DND-41 (cell line): ENCODE results near the gene ERC1.
"Not testable (repeated sequence)": the region's sequence is repeated elsewhere in the genome, so short reads cannot be mapped to it uniquely, and the experiment has no call there.

ENCODE experiments used
- ATAC-seq: fragments of 200-7000 bp; cut with Tn5 transposase; 3 replicates; pipeline ENCODE4 v1.9.1; 2021; ENCODE audit warnings: low read depth; ENCODE audit not compliant: insufficient read depth
- DNase-seq: peaks from one replicate; pipeline ENCODE4 v3.0.0-alpha.2; 2020
- H2AFZ ChIP-seq: 2 replicates; pipeline ENCODE4 v1.6.0; 2012; ENCODE audit warnings: low read depth, low read length
- H3K27ac ChIP-seq: 2 replicates; pipeline ENCODE4 v1.5.1; 2012; ENCODE audit warnings: low read length, inconsistent platforms
- H3K27me3 ChIP-seq: fragments of 200-600 bp; sonication (generic); 2 replicates; pipeline ENCODE4 v1.6.0; 2012; ENCODE audit warnings: low read length, mild to moderate bottlenecking, inconsistent platforms; ENCODE audit not compliant: insufficient read depth, poor library complexity
- H3K36me3 ChIP-seq: 2 replicates; pipeline ENCODE4 v1.5.1; 2012; ENCODE audit warnings: low read length, inconsistent platforms; ENCODE audit not compliant: insufficient read depth
- H3K4me1 ChIP-seq: 2 replicates; pipeline ENCODE4 v1.5.1; 2012; ENCODE audit warnings: mild to moderate bottlenecking, low read length; ENCODE audit not compliant: insufficient read depth
- H3K4me2 ChIP-seq: 2 replicates; pipeline ENCODE4 v1.6.0; 2012; ENCODE audit warnings: mild to moderate bottlenecking, moderate library complexity, low read length, inconsistent platforms; ENCODE audit not compliant: insufficient read depth
- H3K4me3 ChIP-seq, 2 experiments: fragments of 200-600 bp in 1 of 2; shearing (Covaris generic) in 1 of 2; 2 replicates each; pipeline ENCODE4 v1.5.1; 2012 to 2016; ENCODE audit warnings: inconsistent platforms in 2 of 2, low read length in 2 of 2, mild to moderate bottlenecking in 2 of 2, low read depth in 1 of 2, moderate library complexity in 1 of 2
- H3K79me2 ChIP-seq: 2 replicates; pipeline ENCODE4 v1.6.0; 2012; ENCODE audit warnings: low read length, inconsistent platforms; ENCODE audit not compliant: insufficient read depth
- H3K9ac ChIP-seq: 2 replicates; pipeline ENCODE4 v1.6.0; 2012; ENCODE audit warnings: low read depth, mild to moderate bottlenecking, inconsistent platforms, low read length, moderate library complexity
- H3K9me3 ChIP-seq: 2 replicates; pipeline ENCODE4 v1.5.1; 2012; ENCODE audit warnings: low read length, moderate library complexity, mild to moderate bottlenecking, inconsistent platforms; ENCODE audit not compliant: insufficient read depth, severe bottlenecking
- H4K20me1 ChIP-seq: 2 replicates; pipeline ENCODE4 v1.6.0; 2012; ENCODE audit warnings: low read length; ENCODE audit not compliant: insufficient read depth
- EZH2 ChIP-seq: IDR thresholded peaks from 3 replicates; pipeline ENCODE4 v1.6.1; 2012; ENCODE audit warnings: borderline replicate concordance, low read depth, mild to moderate bottlenecking, moderate library complexity, low read length, inconsistent platforms; ENCODE audit not compliant: severe bottlenecking
- TF ChIP-seq, protein P1 (sequence below): IDR thresholded peaks from 2 replicates; pipeline ENCODE4 v1.5.1; 2012; ENCODE audit warnings: borderline replicate concordance, low read length, moderate library complexity, mild to moderate bottlenecking; ENCODE audit not compliant: poor library complexity, severe bottlenecking; ENCODE audit errors: extremely low read depth

ERC1 gene

DNA sequence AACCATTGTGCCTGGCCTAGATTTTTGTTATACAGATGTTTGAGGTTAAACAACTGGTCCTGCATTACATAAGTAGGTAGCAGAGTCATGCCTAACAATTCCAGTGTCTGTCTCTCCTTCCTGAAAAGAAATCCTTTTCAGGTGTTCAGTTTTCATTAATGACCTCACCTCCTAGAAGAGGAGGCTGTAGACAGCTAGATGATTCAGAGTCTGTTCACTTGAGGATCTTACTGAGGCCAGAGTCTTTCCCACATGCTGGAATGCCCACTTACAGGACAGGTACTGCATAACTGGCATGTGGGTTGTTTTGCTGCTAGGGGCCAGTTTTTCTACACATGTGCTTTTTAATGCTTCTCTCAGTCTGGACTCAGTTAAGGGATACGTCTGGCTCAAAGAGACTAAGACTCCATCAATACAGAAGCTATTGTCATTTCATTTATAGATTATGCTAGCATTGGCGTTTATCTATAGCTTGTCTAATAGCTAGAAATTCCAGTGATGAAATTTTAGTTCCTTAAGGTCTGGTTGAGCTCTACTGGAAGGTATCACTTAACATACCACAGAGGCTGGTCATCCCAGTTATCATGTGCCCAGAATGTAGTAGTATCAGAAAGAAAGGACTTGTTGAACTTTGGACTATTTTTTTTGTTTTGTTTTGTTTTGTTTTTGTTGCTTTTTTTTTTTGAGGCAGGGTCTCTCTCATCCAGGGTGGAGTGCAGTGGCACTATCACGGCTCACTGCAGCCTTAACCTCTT lies 206.4 kb downstream of the ERC1 start:
- no peak for DNase-seq
- H2AFZ ChIP-seq: no peak overlapping the region
- no peak overlapping the region for H3K27ac ChIP-seq
- no peak for ATAC-seq
- peaks cover 19% of the 10 kb centered on the region for H3K4me1 ChIP-seq
- H3K36me3 ChIP-seq: peaks cover 19% of the 10 kb centered on the region
- no peaks in the 10 kb centered on the region for H3K27me3 ChIP-seq
- peaks cover 13% of the 10 kb centered on the region for H3K9me3 ChIP-seq
- no peaks in the 10 kb centered on the region for H3K79me2 ChIP-seq
- no peak overlapping the region for H3K4me3 ChIP-seq
- H4K20me1 ChIP-seq: no peaks in the 10 kb centered on the region
- no peak overlapping the region for H3K4me2 ChIP-seq
- H3K9ac ChIP-seq: no peak overlapping the region
- TF ChIP-seq EZH2: no peak
- TF ChIP-seq, protein P1, sequence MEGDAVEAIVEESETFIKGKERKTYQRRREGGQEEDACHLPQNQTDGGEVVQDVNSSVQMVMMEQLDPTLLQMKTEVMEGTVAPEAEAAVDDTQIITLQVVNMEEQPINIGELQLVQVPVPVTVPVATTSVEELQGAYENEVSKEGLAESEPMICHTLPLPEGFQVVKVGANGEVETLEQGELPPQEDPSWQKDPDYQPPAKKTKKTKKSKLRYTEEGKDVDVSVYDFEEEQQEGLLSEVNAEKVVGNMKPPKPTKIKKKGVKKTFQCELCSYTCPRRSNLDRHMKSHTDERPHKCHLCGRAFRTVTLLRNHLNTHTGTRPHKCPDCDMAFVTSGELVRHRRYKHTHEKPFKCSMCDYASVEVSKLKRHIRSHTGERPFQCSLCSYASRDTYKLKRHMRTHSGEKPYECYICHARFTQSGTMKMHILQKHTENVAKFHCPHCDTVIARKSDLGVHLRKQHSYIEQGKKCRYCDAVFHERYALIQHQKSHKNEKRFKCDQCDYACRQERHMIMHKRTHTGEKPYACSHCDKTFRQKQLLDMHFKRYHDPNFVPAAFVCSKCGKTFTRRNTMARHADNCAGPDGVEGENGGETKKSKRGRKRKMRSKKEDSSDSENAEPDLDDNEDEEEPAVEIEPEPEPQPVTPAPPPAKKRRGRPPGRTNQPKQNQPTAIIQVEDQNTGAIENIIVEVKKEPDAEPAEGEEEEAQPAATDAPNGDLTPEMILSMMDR: no peak

DNA sequence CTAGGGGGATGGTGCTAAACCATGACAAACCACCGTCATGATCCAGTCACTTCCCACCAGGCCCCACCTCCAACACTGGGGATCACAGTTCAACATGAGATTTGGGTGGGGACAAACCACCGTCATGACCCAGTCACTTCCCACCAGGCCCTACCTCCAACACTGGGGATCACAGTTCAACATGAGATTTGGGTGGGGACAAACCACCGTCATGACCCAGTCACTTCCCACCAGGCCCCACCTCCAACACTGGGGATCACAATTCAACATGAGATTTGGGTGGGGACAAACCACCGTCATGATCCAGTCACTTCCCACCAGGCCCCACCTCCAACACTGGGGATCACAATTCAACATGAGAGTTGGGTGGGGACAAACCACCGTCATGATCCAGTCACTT lies 207.8 kb downstream of the ERC1 start:
- Histone ChIP-seq H3K4me1 (peaks cover 28% of the 10 kb centered on the region), H3K9me3 (peaks cover 13% of the 10 kb centered on the region), H3K36me3 (peaks cover 19% of the 10 kb centered on the region)
- DNase-seq, H3K27me3 ChIP-seq, H4K20me1 ChIP-seq, H3K79me2 ChIP-seq, H3K4me2 ChIP-seq, ATAC-seq, H3K27ac ChIP-seq, H2AFZ ChIP-seq, H3K4me3 ChIP-seq, H3K9ac ChIP-seq: not testable (repeated sequence)

DNA sequence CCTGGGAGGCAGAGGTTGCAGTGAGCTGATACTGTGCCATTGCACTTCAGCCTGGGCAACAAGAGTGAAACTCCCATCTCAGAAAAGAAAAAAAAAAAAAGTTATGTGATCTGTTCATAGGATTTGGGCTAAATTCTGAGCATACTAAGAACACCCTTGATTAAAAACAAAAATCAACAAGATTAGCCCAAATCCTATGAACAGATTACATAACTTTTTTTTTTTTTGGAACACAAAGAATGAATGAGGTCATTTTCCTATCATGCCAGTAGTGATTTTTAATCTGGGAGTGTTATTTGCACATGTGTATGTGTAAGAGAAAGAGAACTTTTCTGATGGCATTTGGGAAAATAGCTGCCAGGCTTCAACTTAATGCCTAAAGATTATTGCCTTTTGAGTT lies 208.7 kb downstream of the ERC1 start:
- Histone ChIP-seq H3K4me2 (no peak overlapping the region), H2AFZ (no peak overlapping the region), H3K9ac (no peak overlapping the region), H3K9me3 (peaks cover 13% of the 10 kb centered on the region), H3K27ac (no peak overlapping the region), H3K27me3 (no peaks in the 10 kb centered on the region), H3K79me2 (no peaks in the 10 kb centered on the region), H3K4me3 (no peak overlapping the region), H4K20me1 (no peaks in the 10 kb centered on the region), H3K4me1 (peaks cover 37% of the 10 kb centered on the region), H3K36me3 (peaks cover 19% of the 10 kb centered on the region)
- no peak for ATAC-seq
- TF ChIP-seq EZH2: no peak
- TF ChIP-seq, protein P1: no peak
- DNase-seq: no peak

DNA sequence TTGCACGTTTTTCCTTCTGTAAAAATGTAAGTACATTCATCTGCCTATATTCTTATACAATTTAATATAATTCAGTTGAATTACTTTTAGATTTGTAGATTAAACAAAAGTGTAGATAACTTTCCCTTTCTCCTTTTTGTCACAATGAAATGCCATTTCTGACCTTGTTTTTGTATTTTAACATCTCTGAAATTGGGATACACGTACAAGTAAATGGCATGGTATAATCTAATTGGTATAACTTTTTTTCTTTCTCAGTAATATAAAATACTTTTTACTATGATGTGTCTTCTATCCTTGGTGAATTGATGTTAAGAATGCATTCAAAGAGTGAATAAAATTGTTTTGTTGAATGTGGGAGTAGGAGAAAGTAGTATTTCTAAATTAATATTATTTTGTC lies 210.0 kb downstream of the ERC1 start:
- no peak overlapping the region for H3K27ac ChIP-seq
- no peaks in the 10 kb centered on the region for H3K27me3 ChIP-seq
- no peaks in the 10 kb centered on the region for H3K79me2 ChIP-seq
- TF ChIP-seq, protein P1: no peak
- no peak for TF ChIP-seq EZH2
- H2AFZ ChIP-seq: no peak overlapping the region
- no peaks in the 10 kb centered on the region for H4K20me1 ChIP-seq
- peaks cover 43% of the 10 kb centered on the region for H3K4me1 ChIP-seq
- H3K36me3 ChIP-seq: peaks cover 19% of the 10 kb centered on the region
- no peak for DNase-seq
- no peak overlapping the region for H3K4me3 ChIP-seq
- no peak overlapping the region for H3K9ac ChIP-seq
- H3K9me3 ChIP-seq: peaks cover 13% of the 10 kb centered on the region
- no peak overlapping the region for H3K4me2 ChIP-seq
- ATAC-seq: no peak
